Measurements from ENCODE around the gene PDE9A. TPM values are rescaled to one million over a fixed set of nuclear protein-coding genes. Genes with fewer than 3 reads are reported as not detected.

The PDE9A gene
- polyA plus RNA-seq, 4 donors: 7.3 to 41.0 (median 38.6) TPM

DNA sequence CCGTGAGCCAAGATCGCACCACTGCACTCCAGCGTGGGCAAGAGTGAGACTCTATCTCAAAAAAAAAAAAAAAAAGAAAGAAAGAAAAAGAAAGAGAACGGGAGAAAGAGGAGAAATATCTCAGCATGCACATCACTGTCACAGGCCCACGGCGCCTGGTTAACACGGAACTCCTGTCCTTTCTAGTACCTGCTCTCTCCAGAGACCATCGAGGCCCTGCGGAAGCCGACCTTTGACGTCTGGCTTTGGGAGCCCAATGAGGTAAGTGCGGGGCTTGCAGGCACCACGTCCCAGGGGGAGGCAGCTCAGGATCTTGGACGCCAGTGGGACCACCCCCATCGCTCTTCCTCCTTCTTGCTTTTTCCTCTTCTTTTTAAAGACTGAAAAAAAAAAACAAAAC, 100.4 kb downstream of the PDE9A start:
- DNase-seq (ENCODE audit: low read depth in 4 of 4, low spot score in 3 of 4): no peak

DNA sequence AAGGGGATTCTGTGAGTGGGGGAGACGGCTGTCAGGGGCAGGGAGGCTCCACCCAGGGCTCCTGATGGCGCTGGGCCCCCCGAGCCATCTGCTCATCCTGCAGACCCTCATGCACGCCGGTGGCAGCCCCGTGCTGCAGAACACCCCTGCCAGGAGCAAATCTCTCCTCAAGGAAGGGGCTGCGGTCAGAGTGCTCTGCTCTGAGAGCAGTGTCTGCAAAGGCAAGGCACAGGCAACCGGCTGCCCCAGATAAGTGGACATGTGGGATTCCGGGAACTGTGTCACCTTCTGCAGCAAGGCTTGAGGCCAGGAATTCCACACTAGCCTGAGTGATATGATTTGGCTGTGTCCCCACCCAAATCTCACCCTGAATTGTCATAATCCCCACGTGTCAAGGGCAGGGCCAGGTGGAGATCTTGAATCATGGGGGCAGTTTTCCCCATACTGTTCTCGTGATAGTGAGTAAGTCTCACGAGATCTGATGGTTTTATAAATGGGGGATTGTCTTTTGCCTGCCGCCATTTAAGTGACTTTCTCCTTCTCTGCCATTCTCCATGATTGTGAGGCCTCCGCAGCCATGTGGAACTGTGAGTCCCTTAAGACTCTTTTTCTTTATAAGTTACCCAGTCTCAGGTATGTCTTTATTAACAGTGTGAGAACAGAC, 101.0 kb downstream of the PDE9A start:
- DNase-seq (ENCODE audit: low read depth in 4 of 4, low spot score in 3 of 4): no peak

DNA sequence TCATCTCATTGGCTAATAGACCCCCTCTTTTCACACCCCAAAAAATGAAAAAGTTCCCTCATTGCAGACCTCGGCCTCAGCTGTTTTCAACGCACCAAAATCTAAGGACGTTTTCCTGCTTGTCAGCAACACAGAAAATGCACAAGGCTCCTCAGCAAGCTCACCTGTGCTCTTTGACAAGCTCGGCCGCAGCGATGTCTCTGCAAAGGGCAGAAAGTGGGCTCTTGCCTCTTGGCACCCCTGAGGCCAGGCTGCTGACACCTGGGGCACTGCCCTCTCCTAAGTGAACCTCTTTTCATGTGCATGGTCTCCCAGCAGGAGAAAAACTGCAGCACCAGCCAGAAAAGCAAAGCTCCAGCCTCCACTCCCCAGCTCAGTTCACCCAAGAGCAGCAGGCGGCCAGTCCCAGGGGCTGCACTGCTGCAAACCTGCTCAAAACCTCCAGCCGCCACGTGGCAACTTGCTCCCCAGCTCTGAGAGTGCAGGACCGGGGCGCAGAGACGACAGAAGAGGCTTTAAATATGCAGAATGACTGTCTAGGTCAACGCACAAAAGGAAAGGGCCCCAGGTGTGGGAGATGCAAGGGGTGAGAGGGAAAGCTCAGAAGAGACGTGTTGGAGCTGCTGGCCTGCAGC, 101.7 kb downstream of the PDE9A start:
- no peak for DNase-seq (ENCODE audit: low read depth in 4 of 4, low spot score in 3 of 4)

DNA sequence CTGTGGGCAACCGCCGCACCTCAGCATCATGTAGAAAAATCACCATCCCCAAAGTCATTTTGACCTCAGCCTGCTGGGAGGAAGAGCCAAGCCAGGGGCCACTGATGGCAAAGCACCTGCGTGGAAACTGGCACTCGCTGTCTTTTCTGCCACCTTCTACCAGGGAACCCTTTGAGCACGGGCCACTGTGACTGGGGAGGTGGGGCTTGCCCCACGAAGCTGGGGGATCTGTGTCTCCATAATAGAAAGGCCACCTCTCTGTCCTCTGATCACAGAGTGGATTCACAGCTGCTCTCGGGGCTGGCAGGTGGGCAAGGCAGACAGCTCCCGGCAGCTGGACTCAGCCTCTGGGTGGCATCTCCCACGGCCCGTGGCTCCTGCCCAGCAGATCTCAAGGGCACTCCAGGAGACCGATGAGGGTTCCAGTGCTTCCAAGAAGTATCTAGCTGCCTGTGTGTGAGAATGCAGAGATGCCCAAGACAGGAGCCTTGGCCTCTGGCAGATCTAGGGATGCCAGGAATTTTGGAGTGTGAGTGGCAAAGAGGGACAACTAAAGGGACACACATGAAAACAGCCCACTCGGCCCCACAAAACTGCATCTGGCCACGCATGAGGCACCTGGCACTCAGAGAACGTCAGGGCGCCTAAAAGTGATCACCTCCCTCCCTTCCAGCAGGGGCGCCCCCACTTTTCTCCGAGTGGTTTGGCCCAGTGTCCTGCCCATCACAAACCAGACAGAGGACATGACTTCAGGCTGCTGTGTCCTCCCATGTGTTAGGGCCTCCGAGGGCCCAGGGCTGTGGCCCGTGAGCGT, 102.6 kb downstream of the PDE9A start:
- DNase-seq (ENCODE audit: low read depth in 4 of 4, low spot score in 3 of 4): no peak

DNA sequence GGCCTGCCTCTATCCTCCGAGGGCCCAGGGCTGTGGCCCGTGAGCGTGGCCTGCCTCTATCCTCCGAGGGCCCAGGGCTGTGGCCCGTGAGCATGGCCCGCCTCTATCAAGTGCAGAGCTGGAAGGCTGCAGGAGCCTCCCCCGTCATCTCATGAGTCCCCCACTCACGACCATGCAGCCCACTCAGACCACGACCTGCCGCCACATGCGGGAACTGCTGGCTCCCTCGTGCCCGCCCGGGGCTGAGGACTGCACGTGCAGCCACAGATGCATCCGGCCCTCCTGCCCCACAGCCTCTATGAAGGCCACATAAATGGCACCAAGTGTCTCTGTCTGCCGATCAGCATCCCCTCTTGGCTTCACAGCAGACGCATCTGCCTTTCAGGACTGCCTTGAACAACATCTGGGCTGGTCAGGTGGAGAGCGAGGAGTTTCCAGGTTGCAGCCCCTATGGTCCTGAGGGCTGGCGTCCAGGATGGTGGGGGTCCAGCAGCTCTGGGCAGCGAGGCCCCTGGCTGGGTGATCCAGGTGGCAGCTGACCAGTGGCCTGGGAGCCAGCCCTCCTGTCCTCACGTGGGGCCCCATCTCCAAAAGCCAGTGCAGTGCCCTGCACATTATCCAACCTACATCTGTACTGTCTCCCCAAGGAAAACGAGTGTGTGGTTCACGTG, 103.3 kb downstream of the PDE9A start:
- DNase-seq (ENCODE audit: low read depth in 4 of 4, low spot score in 3 of 4): no peak

DNA sequence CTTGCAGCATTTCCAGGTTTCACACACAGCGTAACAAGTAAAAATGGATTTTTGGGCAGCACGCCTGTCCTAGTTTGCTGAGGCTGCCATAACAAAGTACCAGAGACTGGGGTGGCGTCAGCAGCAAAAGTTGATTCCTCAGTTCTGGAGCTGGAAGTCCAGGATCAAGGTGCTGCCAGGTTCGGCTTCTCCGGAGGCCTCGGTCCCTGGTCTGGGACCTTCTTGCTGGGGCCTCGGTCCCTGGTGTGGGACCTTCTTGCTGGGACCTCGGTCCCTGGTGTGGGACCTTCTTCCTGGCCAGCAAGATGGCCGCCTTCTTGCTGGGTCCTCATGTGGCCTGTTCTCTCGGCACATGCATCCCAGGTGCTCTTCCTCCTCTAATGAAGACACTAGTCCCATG, 104.0 kb downstream of the PDE9A start:
- no peak for DNase-seq (ENCODE audit: low read depth in 4 of 4, low spot score in 3 of 4)

DNA sequence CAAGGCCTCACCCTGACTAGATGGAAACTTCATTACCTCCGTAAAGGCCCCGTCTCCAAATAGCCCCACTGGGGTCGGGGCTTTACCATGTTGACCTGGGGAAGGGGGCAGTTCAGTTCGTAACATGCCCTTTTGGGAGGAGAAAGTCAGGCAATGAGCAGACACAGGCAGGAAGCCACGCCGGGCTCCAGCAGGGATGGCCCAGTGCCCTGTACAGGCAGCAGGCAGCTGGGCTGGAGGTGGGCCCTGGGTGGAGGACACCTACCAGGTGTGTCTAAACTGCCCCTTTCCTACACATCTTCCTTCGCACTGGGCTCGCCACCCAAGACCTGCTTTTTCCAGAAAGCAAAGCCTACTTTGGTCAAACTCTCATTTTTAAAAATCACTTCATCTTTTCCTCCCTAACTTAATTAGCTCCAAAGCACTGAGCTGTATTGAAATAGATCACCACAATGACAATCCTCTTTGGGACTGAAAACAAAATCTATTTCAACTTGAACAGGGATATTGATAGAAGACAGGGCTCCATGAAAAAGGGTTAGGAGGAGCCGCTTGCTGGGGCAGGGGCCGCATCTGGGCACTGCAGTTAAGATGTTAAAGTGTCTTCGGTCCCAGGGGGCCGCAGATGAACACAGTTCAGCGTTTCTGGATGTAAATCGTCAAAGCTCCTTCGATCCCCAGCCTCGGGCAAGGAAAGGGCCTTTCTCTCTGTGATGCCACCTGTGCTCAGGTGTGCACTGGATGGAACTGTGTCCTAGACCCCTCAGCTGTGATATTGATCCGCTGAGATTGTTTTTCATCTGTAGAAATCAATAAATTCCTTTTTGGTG, 104.6 kb downstream of the PDE9A start:
- no peak for DNase-seq (ENCODE audit: low read depth in 4 of 4, low spot score in 3 of 4)

DNA sequence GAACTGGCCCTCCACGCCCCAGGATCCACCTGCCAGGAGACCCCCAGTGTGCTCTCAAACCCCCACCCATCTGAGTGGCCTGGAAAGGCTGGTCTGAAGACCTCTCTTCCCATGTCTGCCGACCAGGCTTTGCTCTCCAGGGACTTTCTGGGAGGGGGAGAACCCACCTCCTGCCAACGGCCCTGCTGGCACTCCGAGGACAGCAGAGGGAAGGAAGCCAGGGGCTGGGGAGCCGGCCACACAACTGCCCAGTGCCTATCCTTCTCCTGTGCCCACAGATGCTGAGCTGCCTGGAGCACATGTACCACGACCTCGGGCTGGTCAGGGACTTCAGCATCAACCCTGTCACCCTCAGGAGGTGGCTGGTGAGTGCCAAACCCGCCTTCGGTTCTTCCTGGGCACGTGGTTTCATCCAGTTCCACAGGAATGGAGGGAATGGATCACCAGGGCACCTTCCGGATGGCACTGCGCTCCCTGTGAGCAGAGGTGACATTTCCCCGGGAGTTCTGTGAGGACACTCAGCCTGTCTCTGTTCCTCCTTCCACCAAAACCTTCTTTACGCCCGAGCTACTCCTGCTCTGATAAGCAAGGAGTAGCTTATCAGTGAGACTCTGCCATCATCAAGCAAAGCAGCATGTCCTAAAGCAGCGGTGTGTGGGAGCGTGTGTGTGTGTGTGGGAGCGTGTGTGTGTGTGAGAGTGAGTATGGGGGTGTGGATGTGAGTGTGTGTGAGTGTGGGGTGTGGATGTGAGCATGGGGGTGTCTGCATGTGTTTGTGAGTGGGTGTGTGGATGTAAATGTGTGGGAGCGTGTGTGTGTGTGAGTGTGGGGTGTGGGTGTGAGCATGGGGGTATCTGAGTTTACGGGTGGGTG, 105.5 kb downstream of the PDE9A start:
- no peak for DNase-seq (ENCODE audit: low read depth in 4 of 4, low spot score in 3 of 4)

DNA sequence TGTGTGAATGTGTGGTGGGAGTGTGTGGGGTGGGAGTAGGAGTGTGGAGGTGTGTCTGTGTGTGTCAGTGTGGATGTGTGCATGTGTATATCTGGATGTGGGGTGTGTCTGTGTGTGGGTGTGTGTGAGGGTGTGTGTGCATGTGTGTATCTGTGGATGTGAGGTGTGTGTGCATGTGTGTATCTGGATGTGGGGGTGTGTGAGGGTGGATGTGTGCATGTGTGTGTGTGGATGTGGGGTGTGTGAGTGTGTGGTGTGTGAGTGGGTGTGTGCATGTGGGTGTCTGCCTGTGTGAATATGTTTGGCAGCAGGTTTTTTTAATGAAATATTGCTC, 106.1 kb downstream of the PDE9A start:
- no peak for DNase-seq (ENCODE audit: low read depth in 4 of 4, low spot score in 3 of 4)

DNA sequence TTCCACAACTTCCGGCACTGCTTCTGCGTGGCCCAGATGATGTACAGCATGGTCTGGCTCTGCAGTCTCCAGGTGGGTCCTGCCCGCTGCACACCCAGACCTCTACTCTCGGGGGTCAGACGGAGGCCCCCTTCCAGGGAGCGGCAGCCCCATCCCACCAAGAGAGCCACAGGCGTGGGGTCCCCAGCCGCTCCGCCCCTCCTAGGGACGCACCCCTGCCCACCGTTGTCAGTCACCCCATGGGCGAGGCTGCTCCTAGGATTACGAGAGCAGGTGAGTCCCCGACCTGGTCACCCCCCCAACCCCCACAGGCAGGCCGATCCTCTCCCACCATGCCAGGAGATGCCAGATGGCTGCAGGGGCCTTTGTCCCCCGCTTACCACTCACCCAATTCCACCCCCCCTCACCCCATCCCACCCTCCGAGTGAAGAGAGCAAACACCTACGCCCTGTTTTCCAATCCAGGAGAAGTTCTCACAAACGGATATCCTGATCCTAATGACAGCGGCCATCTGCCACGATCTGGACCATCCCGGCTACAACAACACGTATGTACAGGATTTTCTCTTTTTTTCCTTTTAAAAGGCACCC, 107.0 kb downstream of the PDE9A start:
- DNase-seq (ENCODE audit: low read depth in 4 of 4, low spot score in 3 of 4): no peak

DNA sequence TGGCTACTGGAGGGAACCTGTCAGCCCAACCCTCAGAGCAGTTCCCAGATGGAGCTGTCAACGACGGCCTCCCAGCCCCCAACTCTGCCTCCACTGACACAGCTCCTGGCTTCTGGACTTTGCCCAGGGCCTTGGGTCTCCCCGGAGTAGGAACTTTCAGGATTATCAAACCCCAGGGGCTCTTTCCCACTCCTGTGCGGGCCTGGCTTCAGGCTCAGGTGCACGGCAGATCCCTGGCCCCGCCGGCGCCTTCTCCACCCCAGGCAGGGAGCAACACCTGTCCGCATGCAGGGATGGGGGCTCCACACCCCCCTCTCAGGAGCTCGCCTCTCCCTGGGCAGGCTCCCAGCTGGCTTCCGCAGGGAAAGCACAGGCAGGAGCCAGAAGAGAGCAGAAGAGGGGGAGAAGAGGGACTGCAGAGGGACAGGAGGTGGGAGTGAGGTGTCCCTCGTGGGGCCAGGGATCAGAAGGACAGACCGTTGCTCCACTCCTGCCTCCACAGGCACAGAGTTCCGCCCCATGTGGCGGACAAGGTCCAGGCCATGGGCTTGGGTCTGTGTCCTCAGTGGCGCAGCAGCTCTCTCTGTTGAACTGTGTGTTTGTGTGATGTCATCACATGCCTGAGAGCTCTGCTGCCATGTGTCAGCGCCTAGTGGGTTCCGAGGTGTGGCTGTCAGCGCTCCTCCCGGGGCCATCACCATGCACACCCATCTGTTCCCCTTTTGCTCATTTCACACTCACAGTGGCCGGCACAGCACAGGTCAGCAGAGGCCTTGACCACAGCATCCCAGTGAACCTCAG, 107.7 kb downstream of the PDE9A start:
- no peak for DNase-seq (ENCODE audit: low read depth in 4 of 4, low spot score in 3 of 4)

DNA sequence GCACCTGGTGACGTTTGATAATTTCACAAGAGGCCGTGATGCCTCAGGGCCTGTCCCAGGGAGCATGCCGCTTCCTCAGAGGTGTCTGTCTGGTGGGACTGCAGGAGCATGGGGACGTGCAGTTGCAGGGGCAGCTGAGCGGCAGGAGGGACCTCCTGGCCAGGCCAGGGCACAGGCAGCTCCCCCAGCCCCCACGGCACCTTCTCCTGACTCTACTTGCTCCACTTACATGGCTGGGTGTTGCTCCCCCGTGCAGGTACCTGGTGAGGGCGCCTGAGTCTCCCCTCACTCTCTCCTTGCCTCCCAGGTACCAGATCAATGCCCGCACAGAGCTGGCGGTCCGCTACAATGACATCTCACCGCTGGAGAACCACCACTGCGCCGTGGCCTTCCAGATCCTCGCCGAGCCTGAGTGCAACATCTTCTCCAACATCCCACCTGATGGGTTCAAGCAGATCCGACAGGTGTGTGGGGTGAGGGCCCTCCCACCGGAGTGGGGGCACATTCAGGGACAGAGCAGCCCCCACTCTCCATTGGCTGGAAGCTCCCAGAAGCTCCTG, 108.4 kb downstream of the PDE9A start:
- DNase-seq (ENCODE audit: low read depth in 4 of 4, low spot score in 3 of 4): no peak

DNA sequence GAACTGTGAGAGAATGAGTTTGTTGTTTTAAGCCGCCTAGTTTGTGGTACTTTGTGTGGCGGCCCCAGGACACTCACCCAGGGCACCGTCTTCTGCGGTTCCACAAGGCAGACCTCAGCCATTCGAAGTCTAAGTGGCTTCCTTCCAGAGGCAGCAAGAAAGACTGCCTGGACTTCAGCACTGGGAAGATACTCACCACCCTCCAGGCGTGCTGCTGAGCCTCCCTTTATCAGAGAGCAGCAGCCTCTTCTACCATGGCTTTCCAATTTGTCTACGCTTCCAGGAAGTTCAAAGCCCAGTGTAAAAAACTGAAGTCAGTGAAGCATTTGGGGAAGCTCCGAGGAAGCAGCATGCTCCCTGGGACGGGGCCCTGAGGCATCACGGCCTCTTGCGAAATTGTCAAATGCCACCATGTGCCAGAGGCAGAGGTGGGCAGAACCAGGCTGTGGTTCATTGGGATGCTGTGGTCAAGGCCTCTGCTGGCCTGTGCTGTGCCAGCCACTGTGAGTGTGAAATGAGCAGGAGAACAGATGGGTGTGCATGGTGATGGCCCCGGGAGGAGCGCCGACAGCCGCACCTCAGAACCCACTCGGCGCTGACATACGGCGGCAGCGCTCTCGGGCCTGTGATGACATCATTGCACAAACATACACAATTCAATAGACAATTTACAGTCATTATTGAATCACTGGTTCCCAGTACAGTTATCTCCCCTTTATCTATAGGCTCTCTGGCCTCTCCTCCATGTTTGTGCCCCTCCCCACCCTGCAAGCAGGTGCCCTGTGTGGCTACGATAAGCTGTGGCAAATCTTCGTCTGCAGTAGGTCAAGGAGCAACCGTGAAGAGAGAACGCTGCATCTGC, 110.4 kb downstream of the PDE9A start:
- no peak for DNase-seq (ENCODE audit: low read depth in 4 of 4, low spot score in 3 of 4)

DNA sequence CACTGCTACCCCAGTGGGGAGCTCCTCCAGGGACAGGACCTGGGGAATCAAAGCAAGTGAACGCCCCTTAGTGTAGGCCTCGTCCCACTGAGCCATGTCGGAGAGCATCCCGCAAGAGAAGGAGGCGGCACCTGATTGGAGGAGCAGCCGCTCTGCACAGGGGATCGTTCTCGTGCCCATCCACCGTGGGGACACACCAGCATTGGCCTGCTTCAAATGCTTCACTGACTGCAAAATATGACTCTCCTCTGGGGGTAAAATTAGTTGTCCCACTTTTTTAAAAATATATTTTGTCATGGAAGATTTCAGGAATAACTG, 111.0 kb downstream of the PDE9A start:
- no peak for DNase-seq (ENCODE audit: low read depth in 4 of 4, low spot score in 3 of 4)

DNA sequence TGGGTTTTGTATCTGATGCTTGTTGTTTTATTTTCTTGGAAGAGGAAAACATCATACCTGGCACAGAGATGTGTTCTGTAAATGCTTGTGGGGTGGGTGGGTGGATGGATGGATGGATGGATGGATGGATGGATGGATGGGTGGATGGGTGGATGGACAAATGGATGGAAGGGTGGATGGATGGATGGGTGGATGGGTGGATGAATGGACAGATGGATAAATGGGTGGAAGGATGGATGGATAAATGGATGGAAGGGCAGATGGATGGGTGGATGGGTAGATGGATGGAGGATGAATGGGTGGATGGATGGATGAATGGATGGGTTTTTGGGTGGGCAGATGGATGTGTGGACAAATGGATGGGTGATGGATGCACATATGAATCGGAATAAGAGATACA, 111.5 kb downstream of the PDE9A start:
- DNase-seq (ENCODE audit: low read depth in 4 of 4, low spot score in 3 of 4): no peak

DNA sequence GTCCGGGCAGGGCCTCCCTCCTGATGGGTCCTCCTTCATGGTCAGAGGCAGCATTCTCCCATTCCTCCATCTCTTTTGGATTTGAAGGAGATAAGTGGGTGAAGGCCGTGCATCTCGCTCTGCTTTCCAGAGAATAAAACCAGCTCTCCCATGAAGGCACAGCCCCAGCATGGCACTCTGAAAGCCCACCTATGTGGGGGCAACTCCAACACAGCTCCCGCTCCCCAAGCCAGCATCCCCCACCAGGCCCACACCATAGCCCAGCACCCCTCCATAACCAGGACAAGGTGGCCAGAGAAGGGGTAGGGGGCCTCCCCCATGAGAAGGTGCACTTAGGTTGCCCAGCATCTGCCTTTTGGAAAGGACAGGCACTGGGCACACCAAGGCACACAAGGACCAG, 112.2 kb downstream of the PDE9A start:
- no peak for DNase-seq (ENCODE audit: low read depth in 4 of 4, low spot score in 3 of 4)
